ENCODE measurements around the gene SMOC2.

SMOC2 gene

GRCh38 chr6:168494726-168495125, 53.7 kb downstream of the SMOC2 start:
- no peak for DNase-seq

GRCh38 chr6:168495133-168495532, 54.1 kb downstream of the SMOC2 start:
- DNase-seq: no peak

- DNase-seq: no peak
Observed at GRCh38 chr6:168495636-168496035, 54.7 kb downstream of the SMOC2 start.

GRCh38 chr6:168496139-168496996, 55.4 kb downstream of the SMOC2 start:
- no peak for DNase-seq

- peak in 1 of 2 experiments; percentile 46 for DNase-seq
Observed at GRCh38 chr6:168496997-168497331, 56.0 kb downstream of the SMOC2 start.

- DNase-seq: no peak
Observed at GRCh38 chr6:168497381-168497780, 56.4 kb downstream of the SMOC2 start.

GRCh38 chr6:168498161-168498843, 57.3 kb downstream of the SMOC2 start:
- DNase-seq: no peak

- DNase-seq: no peak
Observed at GRCh38 chr6:168499045-168499650, 58.2 kb downstream of the SMOC2 start.

- no peak for DNase-seq
Observed at GRCh38 chr6:168500519-168500918, 59.5 kb downstream of the SMOC2 start.

GRCh38 chr6:168501561-168501960, 60.6 kb downstream of the SMOC2 start:
- no peak for DNase-seq

GRCh38 chr6:168504366-168504765, 63.4 kb downstream of the SMOC2 start:
- no peak for DNase-seq

- DNase-seq: no peak
Observed at GRCh38 chr6:168506460-168506859, 65.5 kb downstream of the SMOC2 start.

GRCh38 chr6:168507297-168507696, 66.3 kb downstream of the SMOC2 start:
- DNase-seq: no peak

- no peak for DNase-seq
Observed at GRCh38 chr6:168507730-168508129, 66.7 kb downstream of the SMOC2 start.

GRCh38 chr6:168508903-168509302, 67.9 kb downstream of the SMOC2 start:
- DNase-seq: no peak

GRCh38 chr6:168513766-168514165, 72.8 kb downstream of the SMOC2 start:
- DNase-seq: no peak

- no peak for DNase-seq
Observed at GRCh38 chr6:168514216-168514615, 73.2 kb downstream of the SMOC2 start.

- no peak for DNase-seq
Observed at GRCh38 chr6:168515376-168515775, 74.4 kb downstream of the SMOC2 start.

GRCh38 chr6:168516944-168517741, 76.2 kb downstream of the SMOC2 start:
- DNase-seq: no peak

- no peak for DNase-seq
Observed at GRCh38 chr6:168517742-168518347, 76.9 kb downstream of the SMOC2 start.

GRCh38 chr6:168518348-168518745, 77.4 kb downstream of the SMOC2 start:
- no peak for DNase-seq

- no peak for DNase-seq
Observed at GRCh38 chr6:168518867-168519266, 77.9 kb downstream of the SMOC2 start.

- DNase-seq: no peak
Observed at GRCh38 chr6:168520233-168520632, 79.2 kb downstream of the SMOC2 start.

Measured in SW 1271 (cell line).